HepG2 (cell line): ENCODE data around the gene EPC1.

Experiments used
- ARID5B ChIP-seq: IDR thresholded peaks from 2 replicates; pipeline ENCODE4 v1.4.0; 2020; ENCODE audit warnings: mild to moderate bottlenecking, missing genetic modification reagents
- ZNF589 ChIP-seq: sonication (generic); formaldehyde crosslinking; conservative IDR thresholded peaks from 2 replicates; pipeline ENCODE4 v1.8.0; 2022; ENCODE audit warnings: mild to moderate bottlenecking, moderate library complexity, missing genetic modification reagents

DNA sequence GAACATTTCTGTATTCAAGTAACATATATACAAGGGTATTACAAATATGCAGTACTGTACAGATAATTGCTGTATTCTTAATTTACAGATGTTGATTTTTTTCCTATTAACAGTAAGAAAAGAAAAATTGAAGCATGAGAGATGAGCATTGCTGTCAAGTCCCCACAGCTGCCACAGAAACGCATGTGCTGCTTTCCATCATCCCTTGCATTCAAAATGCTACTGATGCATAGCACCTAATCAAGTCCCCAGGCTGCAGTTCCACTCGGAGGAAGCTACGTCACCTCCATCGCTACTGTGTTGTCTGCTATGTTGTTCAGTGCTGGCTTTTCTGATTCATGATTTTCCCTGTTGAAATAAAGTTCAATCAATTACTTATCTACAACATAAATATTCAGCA lies 78.2 kb downstream of the EPC1 start:
- TF ChIP-seq ARID5B (CRISPR knock-in tag) (no peak), ZNF589 (no peak)
